Measurements from ENCODE around the gene CAVIN2.
A peak's percentile ranks its signal among the peaks of the same experiment; 100 is the strongest.

The CAVIN2 gene

DNA sequence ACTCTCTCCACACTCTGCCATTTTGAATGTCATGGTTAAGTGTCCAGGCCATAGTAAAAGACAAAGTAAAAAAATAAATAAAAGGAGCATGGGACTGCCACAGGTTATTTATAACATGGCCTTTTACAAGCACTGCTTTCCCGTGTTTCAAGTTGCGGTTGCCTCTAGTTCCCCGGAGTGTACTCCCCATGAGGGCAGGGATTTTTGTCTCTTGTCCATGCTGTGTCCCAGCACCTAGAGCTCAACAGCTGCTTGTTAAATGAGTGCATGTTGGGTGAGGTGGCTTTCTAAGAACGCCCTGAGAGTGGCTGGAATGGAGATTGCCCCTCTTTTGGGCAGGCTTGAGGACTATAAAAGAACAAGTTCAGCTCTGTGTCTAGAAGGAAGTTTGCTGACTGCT lies 8.4 kb downstream of the CAVIN2 start:
- DNase-seq = no peak

DNA sequence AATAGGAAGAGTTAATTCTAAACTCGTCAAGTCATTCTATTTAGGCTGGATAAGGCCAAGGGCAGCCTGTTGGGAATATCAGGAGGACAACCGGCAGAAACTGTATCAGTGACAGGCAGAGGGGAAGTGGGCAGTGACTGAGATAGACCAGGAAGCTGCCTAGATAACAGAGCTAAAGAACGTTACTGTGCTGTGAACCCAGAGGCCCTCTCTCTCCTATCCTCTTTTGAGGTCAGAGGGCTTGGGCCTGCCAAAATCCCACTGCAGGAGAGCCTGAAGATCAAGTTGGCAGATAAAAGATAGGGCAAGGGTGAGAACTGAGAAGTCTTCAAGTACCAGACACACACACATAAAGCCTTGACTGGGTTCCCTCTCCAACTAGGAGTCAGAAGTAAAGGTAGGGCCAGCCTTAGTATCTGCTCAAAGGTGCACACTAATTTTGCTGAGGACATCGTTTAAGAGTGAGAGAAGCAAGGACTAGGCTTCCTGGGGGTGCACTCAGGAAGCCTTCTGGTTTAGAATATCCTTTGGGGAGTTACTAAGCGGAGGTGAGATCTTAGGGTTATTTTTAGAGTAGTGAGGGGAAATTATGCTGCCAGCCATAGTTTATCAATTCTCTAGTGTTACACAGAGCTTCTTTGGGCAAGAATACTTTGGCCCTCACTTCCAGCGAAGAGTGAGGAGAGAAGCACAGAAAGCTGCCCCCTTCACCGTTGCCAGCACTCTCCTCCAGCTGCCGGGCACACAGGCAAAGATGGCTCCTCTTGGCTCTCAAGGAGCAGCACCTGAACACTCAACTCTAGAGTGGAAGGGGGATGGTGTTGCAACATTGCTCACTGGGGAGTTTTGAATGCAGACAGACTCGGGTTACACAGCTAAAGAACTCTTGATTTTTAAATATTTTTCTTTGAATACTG lies 9.8 kb downstream of the CAVIN2 start:
- DNase-seq = no peak

DNA sequence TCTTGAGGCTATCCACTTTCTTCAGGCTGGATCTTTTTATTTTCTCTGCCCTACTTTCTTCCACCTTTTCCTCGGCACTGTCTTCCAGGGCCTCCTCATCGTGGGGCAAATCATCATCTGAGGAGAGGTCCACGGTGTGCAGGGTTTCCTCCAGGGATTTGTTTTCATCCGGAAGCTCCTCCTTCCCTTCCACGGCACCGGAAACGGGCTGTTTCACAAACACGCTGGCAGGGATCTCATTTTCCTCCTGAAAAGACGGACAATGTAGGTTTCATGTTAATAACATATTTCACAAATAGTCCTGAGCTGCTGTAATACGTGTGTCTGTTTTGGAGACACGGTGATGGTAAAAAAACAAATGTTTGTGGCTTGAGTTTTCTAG lies 10.4 kb downstream of the CAVIN2 start:
- DNase-seq = no peak

DNA sequence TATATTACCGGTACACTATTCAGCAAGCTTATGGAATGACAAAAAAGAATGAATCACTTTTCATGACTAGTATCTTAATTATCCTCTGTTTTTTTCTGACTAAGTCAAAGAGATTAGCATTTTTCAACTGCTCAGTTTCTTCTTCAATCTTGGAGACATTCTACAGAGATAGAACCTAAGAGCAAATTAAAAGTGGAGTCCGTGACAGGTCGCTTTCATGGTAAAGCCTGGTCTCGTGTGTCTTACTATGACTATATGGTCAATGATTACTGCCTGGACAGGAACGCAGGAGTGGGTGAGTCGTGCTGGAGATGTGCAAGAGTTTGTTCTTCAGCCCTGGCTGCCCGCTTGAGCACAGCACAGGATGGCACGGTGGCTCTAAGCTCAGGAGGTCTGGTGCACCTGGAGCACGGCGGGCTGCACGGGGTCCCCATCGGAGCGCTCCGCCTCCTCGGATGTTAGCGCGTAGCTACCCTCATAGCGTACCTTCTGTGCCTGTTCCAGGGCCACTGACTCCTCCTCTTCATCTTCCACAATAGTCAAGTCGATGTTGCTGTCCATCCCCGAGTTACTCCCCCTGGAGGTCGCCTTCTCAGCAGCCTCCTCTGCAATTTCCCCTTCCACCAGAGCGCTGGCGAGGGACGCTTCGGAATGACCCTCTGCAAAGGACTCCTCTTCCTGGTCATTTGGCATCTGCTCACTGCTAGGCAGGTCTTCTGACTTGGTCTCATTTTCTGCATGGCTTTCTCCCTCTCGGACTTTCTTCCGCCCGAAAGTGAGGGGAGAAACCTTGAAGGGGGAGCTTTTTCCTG lies 11.1 kb downstream of the CAVIN2 start:
- DNase-seq = no peak

DNA sequence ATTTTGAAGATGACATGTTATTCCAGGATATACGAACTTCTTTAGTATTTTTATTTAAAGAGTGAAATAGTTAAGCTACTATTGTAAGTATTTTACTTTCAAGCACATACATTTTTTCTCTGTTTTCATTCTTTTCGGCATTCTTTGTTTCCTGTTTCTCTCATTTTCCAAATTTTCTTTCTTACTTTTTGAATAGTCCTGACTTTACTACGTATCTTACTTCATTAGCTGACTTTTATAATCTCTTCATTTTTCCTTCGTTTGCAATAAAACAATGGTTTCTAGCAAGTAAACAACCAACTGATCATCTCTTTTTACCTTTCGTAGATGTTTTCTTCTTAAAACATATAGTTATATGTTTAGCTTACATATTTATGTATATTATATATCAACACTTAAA lies 11.8 kb downstream of the CAVIN2 start:
- no peak for DNase-seq

DNA sequence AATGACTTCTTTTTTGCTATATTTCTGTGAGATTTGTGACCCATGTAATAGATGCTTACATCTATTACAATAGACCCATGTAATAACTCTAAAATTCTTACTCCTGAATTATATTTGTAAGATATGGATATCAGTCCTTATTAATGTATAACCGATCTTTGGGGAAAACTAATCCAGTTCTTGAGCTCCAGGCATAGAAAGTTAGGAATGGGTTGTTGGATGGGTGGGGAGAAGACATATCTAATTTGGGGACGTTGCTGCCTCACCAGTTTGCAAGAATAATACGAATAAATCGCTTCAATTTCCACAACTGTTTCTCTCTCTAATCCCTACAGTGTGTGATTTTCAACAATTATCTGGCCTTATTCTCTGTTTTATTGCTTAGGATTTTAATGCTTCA lies 13.5 kb downstream of the CAVIN2 start:
- DNase-seq = no peak

DNA sequence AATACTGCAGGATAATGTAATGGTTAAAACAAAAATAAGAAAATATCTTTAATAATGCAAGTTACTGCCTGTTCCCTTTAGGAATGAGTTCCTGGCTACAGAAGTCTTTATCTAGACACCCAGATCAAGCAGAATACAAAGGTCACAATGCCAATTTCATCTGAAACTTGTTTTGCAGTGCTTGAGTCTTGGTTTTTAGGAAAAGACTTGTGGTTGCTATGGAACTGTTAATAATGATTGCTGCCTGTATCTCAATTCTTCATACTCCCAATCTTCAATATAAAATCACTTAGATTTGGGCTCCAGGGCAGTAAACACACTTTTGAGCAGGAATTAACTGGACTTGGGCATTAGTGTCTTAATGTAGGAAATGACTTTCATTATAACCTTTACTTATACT lies 14.2 kb downstream of the CAVIN2 start:
- no peak for DNase-seq

DNA sequence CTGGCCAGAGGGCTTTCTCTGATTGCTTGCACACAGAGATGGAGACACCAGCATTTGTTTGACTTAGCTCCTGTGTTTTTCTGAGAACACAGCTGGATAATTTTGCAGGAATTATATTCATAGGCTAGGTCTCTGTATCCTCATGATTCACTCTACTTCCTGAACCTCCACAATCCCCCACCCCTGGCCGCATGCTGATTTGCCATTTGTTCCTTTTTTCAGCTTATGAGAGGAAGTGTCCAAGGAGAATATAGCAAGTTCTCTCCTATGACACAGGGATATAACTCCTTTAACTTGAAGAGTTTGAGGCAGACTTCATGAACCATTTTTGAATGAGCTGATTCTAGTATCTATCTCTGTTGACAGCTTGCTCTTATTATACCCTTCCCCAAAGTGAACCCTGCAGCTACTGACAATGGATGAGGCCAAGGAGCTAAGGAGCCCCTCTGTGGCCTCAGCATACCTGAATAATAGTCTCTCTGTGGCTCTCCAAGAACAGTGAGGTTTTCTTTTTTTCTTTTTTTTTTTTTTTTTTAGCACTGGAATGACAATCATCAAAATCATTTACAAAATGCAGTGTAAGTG lies 15.4 kb downstream of the CAVIN2 start:
- DNase-seq = no peak

DNA sequence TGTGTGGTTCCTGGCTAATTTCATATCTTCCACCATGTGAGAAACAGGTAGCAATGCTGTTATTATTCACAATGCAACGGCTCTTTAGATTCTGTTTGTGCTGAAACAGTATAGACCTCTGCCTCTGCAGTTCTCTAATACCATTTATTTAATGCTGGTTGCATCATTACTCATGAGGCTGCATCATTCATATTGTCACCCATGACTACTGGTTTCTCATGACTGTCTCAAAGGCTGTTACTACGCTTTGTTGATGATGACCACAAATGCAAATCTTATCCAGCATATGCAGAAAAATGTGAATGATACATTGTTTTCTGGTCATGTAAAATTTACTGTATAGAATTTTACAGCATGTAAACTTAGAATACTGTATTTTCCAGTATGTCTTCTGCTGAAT lies 22.5 kb downstream of the CAVIN2 start:
- DNase-seq = no peak

DNA sequence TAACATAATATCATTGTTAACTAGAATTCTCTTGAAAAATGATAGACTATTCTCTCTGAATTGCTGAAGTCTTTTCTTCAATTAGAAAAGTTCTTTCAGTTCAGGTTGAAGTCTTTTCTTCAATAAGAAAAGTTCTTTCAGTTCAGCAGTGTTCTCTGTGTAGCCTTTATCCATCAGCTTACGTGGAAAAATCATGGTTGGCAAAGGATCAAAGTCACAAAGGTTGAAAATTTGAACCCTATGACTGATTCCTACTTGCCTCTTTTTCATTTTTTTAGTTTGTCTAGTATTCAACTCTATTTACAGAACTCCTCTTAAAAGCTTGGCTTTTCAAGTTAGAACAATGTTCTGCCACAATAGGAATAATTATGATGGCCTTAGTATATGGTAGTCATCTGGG lies 25.8 kb downstream of the CAVIN2 start:
- DNase-seq = no peak

DNA sequence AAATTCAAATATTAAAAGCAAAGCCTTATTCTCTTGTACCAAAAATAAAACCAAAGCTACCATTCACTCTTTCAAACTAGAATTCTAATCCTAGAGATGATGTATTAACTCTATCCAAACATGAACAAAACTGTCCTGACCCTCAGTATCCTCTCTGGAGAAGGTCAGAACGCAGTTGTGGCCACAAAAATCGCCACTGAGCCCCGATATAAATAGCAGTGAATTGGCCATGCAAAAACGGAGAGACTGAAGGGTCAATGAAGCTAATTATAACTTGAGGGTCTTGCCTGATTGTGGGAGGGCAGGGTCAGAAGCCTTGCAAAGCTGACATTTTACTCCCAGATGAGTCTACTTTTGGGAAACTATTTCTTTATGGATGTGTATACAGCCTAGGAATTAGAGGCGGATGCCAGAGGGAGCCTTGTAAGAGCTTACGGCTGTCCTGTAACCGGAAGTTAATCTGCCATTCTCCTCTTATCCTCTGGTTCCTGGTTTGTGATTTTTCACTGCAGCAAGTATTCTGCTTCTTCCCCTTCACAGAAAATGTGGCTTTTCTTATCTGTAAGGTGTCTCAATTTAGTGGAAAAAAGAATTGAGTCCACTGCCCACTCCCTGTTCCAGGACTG lies 28.1 kb downstream of the CAVIN2 start:
- no peak for DNase-seq

DNA sequence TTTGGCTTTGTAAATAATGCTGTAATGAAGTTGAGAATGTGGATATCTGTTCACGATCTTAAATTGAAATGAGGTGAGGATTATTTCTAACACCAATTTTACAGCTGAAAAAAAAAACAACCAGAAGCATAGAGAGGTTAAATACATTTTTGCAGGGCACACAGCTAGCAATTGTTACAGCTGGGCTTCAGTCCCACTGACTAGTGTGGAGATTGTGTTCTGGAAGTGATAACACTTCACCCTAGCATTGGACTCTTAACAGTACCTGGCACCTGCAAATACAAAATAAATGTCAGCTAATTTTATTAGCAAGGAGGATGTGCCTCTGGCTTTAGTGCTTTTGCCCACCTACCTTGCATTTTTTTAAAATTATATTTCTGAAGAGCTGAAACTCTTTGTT lies 28.8 kb downstream of the CAVIN2 start:
- DNase-seq = no peak

DNA sequence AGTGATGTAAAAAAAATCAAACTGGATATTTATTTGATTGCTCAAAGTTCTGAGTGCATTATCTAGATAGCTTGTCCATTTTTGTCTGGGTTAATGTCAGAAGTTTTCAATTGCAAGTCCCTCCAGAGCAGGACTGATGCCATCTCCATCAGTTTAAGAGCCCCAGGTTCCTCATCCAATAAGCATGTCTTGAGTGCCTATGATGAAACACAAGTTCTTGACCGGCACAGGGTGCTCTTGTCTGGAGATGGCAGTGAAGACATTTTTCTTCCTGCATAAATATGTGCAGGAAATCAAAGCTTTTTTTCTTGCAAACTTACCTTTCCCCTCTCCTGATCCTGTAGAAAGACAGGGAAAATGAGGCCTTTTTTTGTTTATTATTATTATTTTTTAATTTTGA lies 31.9 kb downstream of the CAVIN2 start:
- DNase-seq = no peak

DNA sequence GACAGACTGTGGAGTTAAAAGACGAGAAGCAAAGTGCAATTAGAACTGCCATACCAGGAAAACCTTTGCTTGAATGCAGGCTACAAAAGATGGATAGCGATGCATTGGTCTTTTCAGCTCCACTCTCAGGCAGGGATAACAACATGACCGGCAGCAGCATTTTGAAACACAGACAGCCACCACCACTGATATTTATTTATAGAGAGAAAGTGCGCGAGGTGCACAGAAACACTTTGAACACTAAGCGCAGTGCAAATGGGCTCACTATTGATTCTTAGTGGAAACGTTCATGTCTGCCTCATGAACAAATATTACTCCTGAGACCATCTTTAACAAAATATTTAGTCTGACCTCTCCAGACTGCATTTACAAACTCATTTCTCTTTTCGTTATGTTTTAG lies 32.9 kb downstream of the CAVIN2 start:
- DNase-seq = no peak

DNA sequence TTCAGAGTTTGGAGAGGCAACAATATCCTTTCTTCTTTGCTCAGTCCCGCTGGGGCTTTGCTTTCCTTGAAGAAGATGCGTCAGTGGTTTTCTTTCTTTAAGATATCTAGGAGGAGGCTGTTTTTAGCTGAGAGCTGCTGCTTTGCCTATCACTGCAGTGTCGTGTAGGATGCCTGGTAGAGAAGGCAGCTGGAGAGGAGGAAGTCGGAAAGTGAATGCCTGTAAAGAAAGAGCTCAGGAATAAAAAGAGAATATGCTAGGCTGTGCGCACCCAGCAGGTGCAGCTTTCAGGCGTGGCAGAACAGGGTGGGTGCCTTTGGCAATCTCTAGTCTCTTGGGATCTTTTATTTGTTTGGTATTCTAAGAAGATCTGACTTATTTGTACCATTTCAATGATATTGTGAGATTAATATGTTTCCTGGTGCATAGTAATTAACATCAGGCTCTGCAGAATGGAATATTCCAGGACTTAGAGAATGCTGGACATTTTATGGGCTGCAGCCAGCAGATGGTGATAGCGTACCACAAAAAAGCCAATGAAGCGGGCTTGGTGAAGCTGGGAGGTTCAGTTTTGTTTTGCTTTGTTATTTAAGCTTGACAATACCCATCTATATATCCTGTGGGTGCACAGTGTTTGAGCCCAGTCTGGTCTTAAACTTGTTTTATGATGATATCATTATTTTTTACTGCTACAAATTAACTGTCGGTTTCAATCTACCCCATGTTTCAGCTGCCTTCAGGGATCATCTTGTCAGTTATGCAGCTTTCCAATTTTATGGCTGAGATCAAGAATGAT lies 34.9 kb downstream of the CAVIN2 start:
- peak; percentile 28 to 50 for DNase-seq

DNA sequence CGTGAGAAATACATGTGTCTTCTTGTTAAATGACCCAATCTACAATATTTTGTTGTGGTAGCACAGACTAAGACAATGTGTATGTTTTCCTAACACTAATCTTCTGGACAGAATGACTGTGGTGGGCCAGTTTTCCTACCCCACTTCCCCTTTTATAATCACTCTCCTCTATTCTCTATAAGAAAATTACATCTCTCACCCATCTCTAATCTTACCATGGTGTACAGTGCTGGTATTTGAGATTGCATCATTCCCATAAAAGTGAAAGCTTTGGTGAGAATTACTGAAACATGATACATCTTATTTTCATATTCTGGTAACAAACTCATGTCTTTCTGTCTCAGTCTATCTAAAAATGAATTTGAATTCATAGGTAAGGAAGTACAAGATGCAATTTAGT lies 40.5 kb downstream of the CAVIN2 start:
- no peak for DNase-seq

DNA sequence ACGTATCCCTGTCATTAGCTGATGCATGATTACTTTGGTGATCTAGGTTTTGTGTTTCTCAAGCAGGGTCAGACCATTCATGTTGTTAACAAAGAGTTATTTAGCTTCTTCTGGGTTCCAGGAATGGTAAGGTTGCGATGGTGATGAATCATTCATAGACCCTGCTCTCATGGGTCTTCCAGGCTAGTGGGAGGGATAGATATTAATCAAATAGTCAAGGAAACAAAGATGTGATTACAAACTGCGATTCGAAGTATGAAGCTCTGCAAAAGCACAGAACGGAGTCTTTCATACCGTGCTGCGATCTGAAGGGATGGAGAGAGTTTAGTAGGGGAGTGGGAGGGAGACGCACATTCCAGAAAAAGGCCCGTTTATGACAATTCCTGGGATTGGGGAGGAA lies 42.1 kb downstream of the CAVIN2 start:
- DNase-seq = no peak

DNA sequence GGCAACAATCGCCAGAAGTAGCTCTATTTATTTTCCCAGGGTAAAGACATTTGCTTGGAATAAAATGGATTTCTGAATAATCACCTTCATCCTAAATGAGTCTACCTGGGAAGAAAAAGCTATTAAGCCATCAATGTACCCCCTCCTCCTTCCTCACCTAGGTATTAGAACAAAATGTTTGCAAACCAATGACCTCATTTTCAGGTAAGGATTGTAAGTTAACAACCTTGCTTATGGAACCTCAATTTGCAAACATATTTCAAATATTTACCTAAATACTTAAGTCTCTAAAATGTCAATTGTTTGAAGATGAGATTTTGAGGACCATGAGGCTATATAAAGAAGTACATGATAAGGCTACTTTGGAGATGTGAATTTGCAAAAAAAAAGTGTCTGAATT lies 43.9 kb downstream of the CAVIN2 start:
- DNase-seq = no peak

DNA sequence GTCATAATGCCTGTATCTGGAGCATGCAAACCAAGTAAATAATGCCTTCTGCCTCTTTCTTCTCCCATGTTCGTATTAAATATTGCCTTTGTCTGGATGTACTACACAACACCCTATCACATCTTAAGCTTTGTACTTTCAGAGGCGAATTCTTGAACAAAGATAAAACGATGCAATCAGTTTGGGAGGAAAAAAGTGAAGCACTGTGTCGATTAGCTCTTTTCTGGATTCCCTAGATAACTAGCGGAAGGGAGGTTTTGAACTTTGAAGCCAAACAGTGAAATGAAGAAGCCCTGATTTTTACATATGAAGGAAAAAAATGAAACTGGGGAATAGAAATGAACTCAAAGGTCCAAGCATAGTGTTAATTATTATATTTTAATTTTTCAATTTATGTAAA lies 44.7 kb downstream of the CAVIN2 start:
- no peak for DNase-seq

DNA sequence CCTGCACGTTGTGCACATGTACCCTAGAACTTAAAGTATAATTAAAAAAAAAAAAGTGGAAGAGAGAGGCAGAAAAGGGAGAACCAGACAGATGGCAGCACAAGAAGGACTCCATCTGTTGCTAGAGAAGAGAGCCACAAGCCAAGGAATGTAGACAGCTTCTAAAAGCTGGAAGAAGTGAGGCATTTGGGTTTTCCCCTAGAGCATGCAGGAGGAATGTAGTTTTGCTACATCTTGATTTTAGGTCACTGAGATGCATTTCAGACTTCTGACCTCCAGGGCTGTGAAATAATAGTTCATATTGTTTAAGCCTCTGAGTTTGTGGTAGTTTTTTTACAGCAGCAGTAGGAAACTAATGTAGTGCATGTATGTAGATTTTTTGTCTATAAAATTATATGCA lies 46.0 kb downstream of the CAVIN2 start:
- no peak for DNase-seq

DNA sequence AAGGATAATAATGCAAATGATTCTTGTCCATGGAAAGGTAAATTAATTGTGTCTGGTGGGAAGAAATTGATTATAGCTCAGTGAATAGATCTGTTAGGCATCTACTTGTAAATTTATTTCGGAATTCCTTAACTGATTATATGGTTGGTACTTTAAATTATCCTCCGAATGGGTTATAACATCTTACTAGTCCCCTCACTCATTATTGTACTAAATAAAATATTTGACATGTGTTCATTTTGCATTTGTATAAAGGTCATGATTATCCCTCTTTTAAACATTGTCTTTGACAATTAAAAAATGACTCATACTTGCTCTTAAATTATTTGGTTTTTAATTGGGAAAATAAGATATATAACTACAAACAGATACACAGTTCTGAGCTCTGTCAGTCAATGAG lies 47.4 kb downstream of the CAVIN2 start:
- DNase-seq = no peak

All from NCI-H1930 (cell line).